ENCODE measurements around the gene RPS27.
"Not testable (repeated sequence)": the region's sequence is repeated elsewhere in the genome, so short reads cannot be mapped to it uniquely, and the experiment has no call there.

The RPS27 gene

DNA sequence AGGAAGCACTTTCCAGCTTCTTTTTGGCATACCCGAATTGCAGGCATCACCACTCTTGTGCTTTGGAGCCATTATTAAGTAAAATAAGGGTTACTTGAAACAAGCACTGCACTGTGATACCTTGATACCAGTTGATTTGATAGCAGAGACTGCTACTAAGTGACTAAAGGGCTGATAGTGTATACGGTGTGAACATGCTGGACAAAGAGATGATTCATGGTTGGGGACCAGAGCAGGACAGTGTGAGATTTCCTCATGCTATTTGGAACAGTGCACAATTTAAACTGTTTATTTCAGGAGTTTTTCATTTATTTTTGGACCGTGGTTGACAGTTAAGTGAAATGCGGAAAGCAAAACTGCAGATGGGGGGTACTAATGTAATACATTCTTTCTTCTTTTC is 9.9 kb downstream of the RPS27 start:
- Histone ChIP-seq H3K4me1 (ENCODE audit: control insufficient read depth in 5 of 5, insufficient read depth in 5 of 5, low read length in 5 of 5) (no peaks in the 10 kb centered on the region), H3K27me3 (ENCODE audit: control insufficient read depth in 5 of 5, insufficient read depth in 4 of 5, low read length in 5 of 5) (no peaks in the 10 kb centered on the region), H3K9me3 (ENCODE audit: control insufficient read depth in 5 of 5, low read length in 5 of 5) (no peaks in the 10 kb centered on the region), H3K36me3 (ENCODE audit: control insufficient read depth in 5 of 5, insufficient read depth in 5 of 5, low read length in 5 of 5) (peaks cover 0 to 7% (median 3%) of the 10 kb centered on the region in 5 donors), H3K4me3 (ENCODE audit: low read depth in 1 of 5, low read length in 5 of 5) (no peak overlapping the region), H3K9ac (ENCODE audit: low read length in 5 of 5) (no peak overlapping the region), H3K27ac (ENCODE audit: low read depth, low read length) (no peak overlapping the region)

- no peaks in the 10 kb centered on the region for H3K27me3 ChIP-seq (ENCODE audit: control insufficient read depth in 5 of 5, insufficient read depth in 4 of 5, low read length in 5 of 5)
- no peak overlapping the region for H3K27ac ChIP-seq (ENCODE audit: low read depth, low read length)
Observed at GRCh38 chr1:154006136-154006535, 15.6 kb downstream of the RPS27 start.

GRCh38 chr1:154012129-154012528 is 21.6 kb downstream of the RPS27 start:
- no peak overlapping the region for H3K4me3 ChIP-seq (ENCODE audit: low read depth in 1 of 5, low read length in 5 of 5)
- no peaks in the 10 kb centered on the region for H3K4me1 ChIP-seq (ENCODE audit: control insufficient read depth in 5 of 5, insufficient read depth in 5 of 5, low read length in 5 of 5)

More at GRCh38 chr1:154006136-154006535, 15.6 kb downstream of the RPS27 start:
- Histone ChIP-seq H3K4me3 (ENCODE audit: low read depth in 1 of 5, low read length in 5 of 5) (no peak overlapping the region), H3K4me1 (ENCODE audit: control insufficient read depth in 5 of 5, insufficient read depth in 5 of 5, low read length in 5 of 5) (no peaks in the 10 kb centered on the region), H3K36me3 (ENCODE audit: control insufficient read depth in 5 of 5, insufficient read depth in 5 of 5, low read length in 5 of 5) (no peaks in the 10 kb centered on the region), H3K9me3 (ENCODE audit: control insufficient read depth in 5 of 5, low read length in 5 of 5) (no peaks in the 10 kb centered on the region), H3K9ac (ENCODE audit: low read length in 5 of 5) (no peak overlapping the region)

GRCh38 chr1:154012543-154012942 is 22.0 kb downstream of the RPS27 start:
- H3K27me3 ChIP-seq (ENCODE audit: control insufficient read depth in 5 of 5, insufficient read depth in 4 of 5, low read length in 5 of 5); H3K4me3 ChIP-seq (ENCODE audit: low read depth in 1 of 5, low read length in 5 of 5); H3K27ac ChIP-seq (ENCODE audit: low read depth, low read length); H3K9ac ChIP-seq (ENCODE audit: low read length in 5 of 5); H3K36me3 ChIP-seq (ENCODE audit: control insufficient read depth in 5 of 5, insufficient read depth in 5 of 5, low read length in 5 of 5); H3K4me1 ChIP-seq (ENCODE audit: control insufficient read depth in 5 of 5, insufficient read depth in 5 of 5, low read length in 5 of 5); H3K9me3 ChIP-seq (ENCODE audit: control insufficient read depth in 5 of 5, low read length in 5 of 5): not testable (repeated sequence)

More at GRCh38 chr1:154012129-154012528, 21.6 kb downstream of the RPS27 start:
- Histone ChIP-seq H3K27me3 (ENCODE audit: control insufficient read depth in 5 of 5, insufficient read depth in 4 of 5, low read length in 5 of 5) (no peaks in the 10 kb centered on the region), H3K9me3 (ENCODE audit: control insufficient read depth in 5 of 5, low read length in 5 of 5) (no peaks in the 10 kb centered on the region), H3K27ac (ENCODE audit: low read depth, low read length) (no peak overlapping the region), H3K9ac (ENCODE audit: low read length in 5 of 5) (no peak overlapping the region), H3K36me3 (ENCODE audit: control insufficient read depth in 5 of 5, insufficient read depth in 5 of 5, low read length in 5 of 5) (no peaks in the 10 kb centered on the region)

GRCh38 chr1:154014154-154014907 is 23.8 kb downstream of the RPS27 start:
- H3K4me1 ChIP-seq (ENCODE audit: control insufficient read depth in 5 of 5, insufficient read depth in 5 of 5, low read length in 5 of 5), result no peaks in the 10 kb centered on the region
- H3K4me3 ChIP-seq (ENCODE audit: low read depth in 1 of 5, low read length in 5 of 5), result no peak overlapping the region
- no peak overlapping the region for H3K27ac ChIP-seq (ENCODE audit: low read depth, low read length)
- no peaks in the 10 kb centered on the region for H3K27me3 ChIP-seq (ENCODE audit: control insufficient read depth in 5 of 5, insufficient read depth in 4 of 5, low read length in 5 of 5)
- no peak overlapping the region for H3K9ac ChIP-seq (ENCODE audit: low read length in 5 of 5)
- H3K36me3 ChIP-seq (ENCODE audit: control insufficient read depth in 5 of 5, insufficient read depth in 5 of 5, low read length in 5 of 5), result no peaks in the 10 kb centered on the region
- H3K9me3 ChIP-seq (ENCODE audit: control insufficient read depth in 5 of 5, low read length in 5 of 5), result no peaks in the 10 kb centered on the region

DNA sequence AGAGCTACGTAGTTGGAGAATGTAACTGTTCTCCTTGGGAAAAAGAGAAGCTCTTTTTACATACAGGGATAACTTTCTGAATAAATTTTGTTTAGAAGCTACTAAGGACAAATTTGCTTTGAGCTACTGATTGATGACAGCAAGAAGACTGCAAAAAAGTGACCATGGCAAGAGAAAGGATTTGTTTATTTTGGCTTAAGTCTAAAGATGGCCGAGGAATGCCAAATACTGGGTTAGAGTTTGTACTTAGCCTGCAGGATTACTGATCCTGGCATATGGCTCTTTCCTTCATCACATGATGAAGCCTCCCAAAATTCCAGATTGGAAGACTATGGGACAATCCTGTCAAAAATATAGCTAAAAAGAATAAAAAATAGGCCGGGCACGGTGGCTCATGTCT is 28.7 kb downstream of the RPS27 start:
- Histone ChIP-seq H3K36me3 (ENCODE audit: control insufficient read depth in 5 of 5, insufficient read depth in 5 of 5, low read length in 5 of 5) (no peaks in the 10 kb centered on the region), H3K9me3 (ENCODE audit: control insufficient read depth in 5 of 5, low read length in 5 of 5) (peaks cover 0 to 3% (median 0%) of the 10 kb centered on the region in 5 donors)

DNA sequence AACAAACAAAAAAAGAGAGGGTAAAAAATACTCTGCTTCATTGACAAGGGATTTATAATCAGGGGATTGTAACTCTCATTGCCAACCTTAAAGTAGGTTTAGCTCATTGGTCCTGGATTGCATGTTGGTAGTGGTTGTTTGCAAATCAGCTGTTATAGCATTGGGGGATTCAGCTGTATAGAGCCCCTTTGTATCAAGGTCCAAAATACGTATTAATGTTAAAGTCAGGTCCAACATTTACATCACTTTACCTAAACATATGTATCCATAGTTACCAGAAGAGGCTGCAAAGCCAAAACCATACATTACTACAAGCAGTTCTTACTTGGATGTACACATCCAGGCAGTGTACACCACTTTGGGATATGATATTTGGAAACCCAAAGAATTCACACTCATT is 29.4 kb downstream of the RPS27 start:
- H3K9me3 ChIP-seq (ENCODE audit: control insufficient read depth in 5 of 5, low read length in 5 of 5), result peaks cover 0 to 3% (median 0%) of the 10 kb centered on the region in 5 donors
- no peak overlapping the region for H3K9ac ChIP-seq (ENCODE audit: low read length in 5 of 5)
- no peaks in the 10 kb centered on the region for H3K4me1 ChIP-seq (ENCODE audit: control insufficient read depth in 5 of 5, insufficient read depth in 5 of 5, low read length in 5 of 5)
- no peak overlapping the region for H3K4me3 ChIP-seq (ENCODE audit: low read depth in 1 of 5, low read length in 5 of 5)
- no peaks in the 10 kb centered on the region for H3K27me3 ChIP-seq (ENCODE audit: control insufficient read depth in 5 of 5, insufficient read depth in 4 of 5, low read length in 5 of 5)
- H3K36me3 ChIP-seq (ENCODE audit: control insufficient read depth in 5 of 5, insufficient read depth in 5 of 5, low read length in 5 of 5), result no peaks in the 10 kb centered on the region
- no peak overlapping the region for H3K27ac ChIP-seq (ENCODE audit: low read depth, low read length)

More for the DNA sequence above, 28.7 kb downstream of the RPS27 start:
- Histone ChIP-seq H3K4me3 (ENCODE audit: low read depth in 1 of 5, low read length in 5 of 5) (no peak overlapping the region), H3K27ac (ENCODE audit: low read depth, low read length) (no peak overlapping the region), H3K27me3 (ENCODE audit: control insufficient read depth in 5 of 5, insufficient read depth in 4 of 5, low read length in 5 of 5) (no peaks in the 10 kb centered on the region), H3K9ac (ENCODE audit: low read length in 5 of 5) (no peak overlapping the region), H3K4me1 (ENCODE audit: control insufficient read depth in 5 of 5, insufficient read depth in 5 of 5, low read length in 5 of 5) (no peaks in the 10 kb centered on the region)

GRCh38 chr1:154033697-154034096 is 43.1 kb downstream of the RPS27 start:
- not testable (repeated sequence) for H3K27ac ChIP-seq (ENCODE audit: low read depth, low read length); H3K4me3 ChIP-seq (ENCODE audit: low read depth in 1 of 5, low read length in 5 of 5); H3K36me3 ChIP-seq (ENCODE audit: control insufficient read depth in 5 of 5, insufficient read depth in 5 of 5, low read length in 5 of 5); H3K4me1 ChIP-seq (ENCODE audit: control insufficient read depth in 5 of 5, insufficient read depth in 5 of 5, low read length in 5 of 5); H3K9me3 ChIP-seq (ENCODE audit: control insufficient read depth in 5 of 5, low read length in 5 of 5); H3K27me3 ChIP-seq (ENCODE audit: control insufficient read depth in 5 of 5, insufficient read depth in 4 of 5, low read length in 5 of 5); H3K9ac ChIP-seq (ENCODE audit: low read length in 5 of 5)

Data from subcutaneous abdominal adipose tissue (tissue), 5 donors.